HL-60/S4 (cell line): ENCODE results near the gene ASAH2B.
"Not testable (repeated sequence)": the region's sequence is repeated elsewhere in the genome, so short reads cannot be mapped to it uniquely, and the experiment has no call there.

Source experiments
- in situ Hi-C: fragments of 300-500 bp; cut with MboI; formaldehyde crosslinking; loops from 2 replicates; pipeline ENCODE4 v1.14.3; 2022; ENCODE audit warnings: low sequenced_read_pairs

Gene ASAH2B

GRCh38 chr10:50739618-50740292 is at the start of gene ASAH2B:
ASAH2B (plus strand) TSS chr10:50739936; CDS start chr10:50745131, 5,195 bp downstream.
- in situ Hi-C loops: no loop called here

GRCh38 chr10:50697819-50698218 is 41.9 kb upstream of the ASAH2B start:
- in situ Hi-C loops: not testable (repeated sequence)

GRCh38 chr10:50701947-50702346 is 37.8 kb upstream of the ASAH2B start:
- in situ Hi-C loops: not testable (repeated sequence)

- in situ Hi-C loops: not testable (repeated sequence)
Measured at GRCh38 chr10:50702997-50703396, 36.7 kb upstream of the ASAH2B start.

GRCh38 chr10:50704436-50705079 is 35.2 kb upstream of the ASAH2B start:
- in situ Hi-C loops: not testable (repeated sequence)

- in situ Hi-C loops: not testable (repeated sequence)
Measured at GRCh38 chr10:50706006-50706405, 33.7 kb upstream of the ASAH2B start.

- in situ Hi-C loops: not testable (repeated sequence)
Measured at GRCh38 chr10:50710241-50710640, 29.5 kb upstream of the ASAH2B start.

GRCh38 chr10:50723812-50724211 is 15.9 kb upstream of the ASAH2B start:
- in situ Hi-C loops: not testable (repeated sequence)

- in situ Hi-C loops: not testable (repeated sequence)
Measured at GRCh38 chr10:50728112-50728511, 11.6 kb upstream of the ASAH2B start.

- in situ Hi-C loops: not testable (repeated sequence)
Measured at GRCh38 chr10:50738987-50739617, 634 bp upstream of the ASAH2B start.

GRCh38 chr10:50740293-50740648 is 535 bp downstream of the ASAH2B start:
- in situ Hi-C loops: no loop called here

GRCh38 chr10:50742820-50743219 is 3.1 kb downstream of the ASAH2B start:
- in situ Hi-C loops: not testable (repeated sequence)

GRCh38 chr10:50766774-50767513 is 27.2 kb downstream of the ASAH2B start:
- in situ Hi-C loops: not testable (repeated sequence)

- in situ Hi-C loops: not testable (repeated sequence)
Measured at GRCh38 chr10:50772042-50772441, 32.3 kb downstream of the ASAH2B start.

- in situ Hi-C loops: not testable (repeated sequence)
Measured at GRCh38 chr10:50774868-50775267, 35.1 kb downstream of the ASAH2B start.

GRCh38 chr10:50780036-50780435 is 40.3 kb downstream of the ASAH2B start:
- in situ Hi-C loops: not testable (repeated sequence)

- in situ Hi-C loops: not testable (repeated sequence)
Measured at GRCh38 chr10:50782017-50782416, 42.3 kb downstream of the ASAH2B start.

GRCh38 chr10:50787962-50788361 is 48.2 kb downstream of the ASAH2B start:
- in situ Hi-C loops: not testable (repeated sequence)

- in situ Hi-C loops: no loop called here
Measured at GRCh38 chr10:50788951-50789945, 49.5 kb downstream of the ASAH2B start.

- in situ Hi-C loops: no loop called here
Measured at GRCh38 chr10:50794490-50794889, 54.8 kb downstream of the ASAH2B start.
